Pulmonary artery endothelial cell (primary cell): Measurements from ENCODE around the gene CDK8. TPM values are rescaled to one million over a fixed set of nuclear protein-coding genes. Genes with fewer than 3 reads are reported as not detected.

Source experiments
- DNase-seq: peaks from one replicate; pipeline ENCODE4 v3.0.0-alpha.2; 2011; ENCODE audit warnings: low read depth, low spot score
- total RNA-seq: library from RNA; depleted of rRNA; stranded (reverse); fragments of >200 nt; gene quantifications from 2 replicates; pipeline ENCODE4 v1.2.3, GENCODE V29; 2014

The CDK8 gene
- total RNA-seq, 1 donor from 2014 or later, result 14.4 TPM

GRCh38 chr13:26382366-26382765 lies 128.4 kb downstream of the CDK8 start:
- DNase-seq, result no peak

GRCh38 chr13:26382835-26383234 lies 128.9 kb downstream of the CDK8 start:
- no peak for DNase-seq

- DNase-seq, result no peak
These were observed 130.7 kb downstream of the CDK8 start for GRCh38 chr13:26384587-26384986.

- DNase-seq, result no peak
These were observed 132.1 kb downstream of the CDK8 start for GRCh38 chr13:26386026-26386425.

- no peak for DNase-seq
These were observed 136.3 kb downstream of the CDK8 start for GRCh38 chr13:26390203-26390602.

GRCh38 chr13:26400545-26400944 lies 146.6 kb downstream of the CDK8 start:
- DNase-seq, result no peak

GRCh38 chr13:26401069-26401468 lies 147.1 kb downstream of the CDK8 start:
- DNase-seq, result no peak

GRCh38 chr13:26401578-26402021 lies 147.7 kb downstream of the CDK8 start:
- no peak for DNase-seq

GRCh38 chr13:26406791-26407190 lies 152.9 kb downstream of the CDK8 start:
- no peak for DNase-seq

GRCh38 chr13:26411206-26411605 lies 157.3 kb downstream of the CDK8 start:
- DNase-seq, result no peak

GRCh38 chr13:26412263-26412662 lies 158.3 kb downstream of the CDK8 start:
- DNase-seq, result peak; percentile 88

GRCh38 chr13:26412936-26413716 lies 159.2 kb downstream of the CDK8 start:
- DNase-seq, result no peak

- no peak for DNase-seq
These were observed 166.5 kb downstream of the CDK8 start for GRCh38 chr13:26420282-26420960.

GRCh38 chr13:26422036-26422435 lies 168.1 kb downstream of the CDK8 start:
- DNase-seq, result no peak

- DNase-seq, result no peak
These were observed 169.7 kb downstream of the CDK8 start for GRCh38 chr13:26423629-26424028.

GRCh38 chr13:26424181-26424580 lies 170.3 kb downstream of the CDK8 start:
- DNase-seq, result no peak

GRCh38 chr13:26425443-26426358 lies 171.8 kb downstream of the CDK8 start:
- no peak for DNase-seq

- no peak for DNase-seq
These were observed 179.8 kb downstream of the CDK8 start for GRCh38 chr13:26433776-26434175.

- no peak for DNase-seq
These were observed 181.2 kb downstream of the CDK8 start for GRCh38 chr13:26435171-26435570.

- no peak for DNase-seq
These were observed 181.7 kb downstream of the CDK8 start for GRCh38 chr13:26435646-26436045.

- DNase-seq, result no peak
These were observed 183.0 kb downstream of the CDK8 start for GRCh38 chr13:26436914-26437313.

GRCh38 chr13:26440111-26440510 lies 186.2 kb downstream of the CDK8 start:
- no peak for DNase-seq
